ENCODE results near the gene DSG2.

The DSG2 gene

GRCh38 chr18:31516437-31516836 is 18.5 kb downstream of the DSG2 start:
- Histone ChIP-seq H3K27me3 (ENCODE audit: insufficient read depth, poor library complexity, severe bottlenecking) (peaks cover 10% of the 10 kb centered on the region), H3K27ac (replicated peaks) (no peak overlapping the region), H3K4me3 (replicated peaks; ENCODE audit: insufficient read depth, low read length) (no peak overlapping the region)
- TF ChIP-seq REST (IDR thresholded peaks at IDR 0.05; ENCODE audit: insufficient replicate concordance, low read depth) (no peak), SPI1 (IDR thresholded peaks at IDR 0.05; ENCODE audit: borderline replicate concordance, low read depth) (no peak), POLR2AphosphoS5 (IDR thresholded peaks at IDR 0.05; ENCODE audit: low read depth) (no peak)
- TF ChIP-seq, protein P1, sequence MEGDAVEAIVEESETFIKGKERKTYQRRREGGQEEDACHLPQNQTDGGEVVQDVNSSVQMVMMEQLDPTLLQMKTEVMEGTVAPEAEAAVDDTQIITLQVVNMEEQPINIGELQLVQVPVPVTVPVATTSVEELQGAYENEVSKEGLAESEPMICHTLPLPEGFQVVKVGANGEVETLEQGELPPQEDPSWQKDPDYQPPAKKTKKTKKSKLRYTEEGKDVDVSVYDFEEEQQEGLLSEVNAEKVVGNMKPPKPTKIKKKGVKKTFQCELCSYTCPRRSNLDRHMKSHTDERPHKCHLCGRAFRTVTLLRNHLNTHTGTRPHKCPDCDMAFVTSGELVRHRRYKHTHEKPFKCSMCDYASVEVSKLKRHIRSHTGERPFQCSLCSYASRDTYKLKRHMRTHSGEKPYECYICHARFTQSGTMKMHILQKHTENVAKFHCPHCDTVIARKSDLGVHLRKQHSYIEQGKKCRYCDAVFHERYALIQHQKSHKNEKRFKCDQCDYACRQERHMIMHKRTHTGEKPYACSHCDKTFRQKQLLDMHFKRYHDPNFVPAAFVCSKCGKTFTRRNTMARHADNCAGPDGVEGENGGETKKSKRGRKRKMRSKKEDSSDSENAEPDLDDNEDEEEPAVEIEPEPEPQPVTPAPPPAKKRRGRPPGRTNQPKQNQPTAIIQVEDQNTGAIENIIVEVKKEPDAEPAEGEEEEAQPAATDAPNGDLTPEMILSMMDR (IDR thresholded peaks at IDR 0.05; ENCODE audit: insufficient read depth, low read length), result no peak
- DNase-seq (ENCODE audit: low read depth in 1 of 2, low spot score in 1 of 2), result no peak

GRCh38 chr18:31526374-31526773 is 28.4 kb downstream of the DSG2 start:
- peaks cover under 1% of the 10 kb centered on the region for H3K27me3 ChIP-seq (ENCODE audit: insufficient read depth, poor library complexity, severe bottlenecking)
- no peak overlapping the region for H3K27ac ChIP-seq (replicated peaks)
- no peak for DNase-seq (ENCODE audit: low read depth in 1 of 2, low spot score in 1 of 2)
- TF ChIP-seq POLR2AphosphoS5 (IDR thresholded peaks at IDR 0.05; ENCODE audit: low read depth), result no peak
- TF ChIP-seq, protein P1 (IDR thresholded peaks at IDR 0.05; ENCODE audit: insufficient read depth, low read length), result no peak
- no peak for TF ChIP-seq REST (IDR thresholded peaks at IDR 0.05; ENCODE audit: insufficient replicate concordance, low read depth)
- TF ChIP-seq GABPA (IDR thresholded peaks at IDR 0.05; ENCODE audit: low read depth), result no peak
- TF ChIP-seq SPI1 (IDR thresholded peaks at IDR 0.05; ENCODE audit: borderline replicate concordance, low read depth), result no peak
- no peak overlapping the region for H3K4me3 ChIP-seq (replicated peaks; ENCODE audit: insufficient read depth, low read length)

- Histone ChIP-seq H3K4me3 (replicated peaks; ENCODE audit: insufficient read depth, low read length) (no peak overlapping the region), H3K27ac (replicated peaks) (no peak overlapping the region), H3K27me3 (ENCODE audit: insufficient read depth, poor library complexity, severe bottlenecking) (no peaks in the 10 kb centered on the region)
- no peak for DNase-seq (ENCODE audit: low read depth in 1 of 2, low spot score in 1 of 2)
- no peak for TF ChIP-seq GABPA (IDR thresholded peaks at IDR 0.05; ENCODE audit: low read depth)
- no peak for TF ChIP-seq SPI1 (IDR thresholded peaks at IDR 0.05; ENCODE audit: borderline replicate concordance, low read depth)
- no peak for TF ChIP-seq REST (IDR thresholded peaks at IDR 0.05; ENCODE audit: insufficient replicate concordance, low read depth)
- no peak for TF ChIP-seq POLR2AphosphoS5 (IDR thresholded peaks at IDR 0.05; ENCODE audit: low read depth)
- TF ChIP-seq, protein P1 (IDR thresholded peaks at IDR 0.05; ENCODE audit: insufficient read depth, low read length), result no peak
Observed at GRCh38 chr18:31533236-31533635, 35.3 kb downstream of the DSG2 start.
